Measurements from ENCODE around the gene SOX13.
"Not testable (repeated sequence)": the region's sequence is repeated elsewhere in the genome, so short reads cannot be mapped to it uniquely, and the experiment has no call there.

Gene SOX13

GRCh38 chr1:204072931-204073836 lies at the start of gene SOX13:
Gene SOX13, plus strand, starts transcription at chr1:204073115. Its CDS starts 39,801 bp downstream, at chr1:204112916.
- DNase-seq, result peak; percentile 38

- DNase-seq, result no peak
Measured at GRCh38 chr1:204025917-204026707, 46.8 kb upstream of the SOX13 start.

GRCh38 chr1:204027446-204027845 lies 45.5 kb upstream of the SOX13 start:
- DNase-seq, result no peak

- no peak for DNase-seq
Measured at GRCh38 chr1:204029016-204029415, 43.9 kb upstream of the SOX13 start.

GRCh38 chr1:204031098-204031710 lies 41.7 kb upstream of the SOX13 start:
- no peak for DNase-seq

- DNase-seq, result no peak
Measured at GRCh38 chr1:204032642-204033235, 40.2 kb upstream of the SOX13 start.

GRCh38 chr1:204033306-204033705 lies 39.6 kb upstream of the SOX13 start:
- no peak for DNase-seq

GRCh38 chr1:204036882-204037655 lies 35.8 kb upstream of the SOX13 start:
- DNase-seq, result no peak

GRCh38 chr1:204041232-204041767 lies 31.6 kb upstream of the SOX13 start:
- DNase-seq, result no peak

- DNase-seq, result no peak
Measured at GRCh38 chr1:204041803-204042505, 31.0 kb upstream of the SOX13 start.

GRCh38 chr1:204042516-204042915 lies 30.4 kb upstream of the SOX13 start:
- DNase-seq, result no peak

GRCh38 chr1:204043680-204044079 lies 29.2 kb upstream of the SOX13 start:
- DNase-seq, result no peak

- no peak for DNase-seq
Measured at GRCh38 chr1:204044448-204044847, 28.5 kb upstream of the SOX13 start.

- DNase-seq, result no peak
Measured at GRCh38 chr1:204045430-204045829, 27.5 kb upstream of the SOX13 start.

- DNase-seq, result no peak
Measured at GRCh38 chr1:204046346-204046745, 26.6 kb upstream of the SOX13 start.

GRCh38 chr1:204048796-204049195 lies 24.1 kb upstream of the SOX13 start:
- not testable (repeated sequence) for DNase-seq

GRCh38 chr1:204051258-204051657 lies 21.7 kb upstream of the SOX13 start:
- no peak for DNase-seq

GRCh38 chr1:204051718-204052117 lies 21.2 kb upstream of the SOX13 start:
- no peak for DNase-seq

GRCh38 chr1:204053893-204054292 lies 19.0 kb upstream of the SOX13 start:
- no peak for DNase-seq

- DNase-seq, result no peak
Measured at GRCh38 chr1:204059970-204060369, 12.9 kb upstream of the SOX13 start.

- DNase-seq, result no peak
Measured at GRCh38 chr1:204062106-204062505, 10.8 kb upstream of the SOX13 start.

Measured in CD4-positive, alpha-beta T cell treated with Interleukin-21 for 1 hour (primary cell).